HepG2 (cell line): ENCODE measurements around the gene PSMD1.

Experiments
- BHLHE40 ChIP-seq: IDR thresholded peaks from 2 replicates; pipeline ENCODE4 v1.6.1; 2011; ENCODE audit warnings: low read length, improper control_type of control experiment
- BRCA1 ChIP-seq: sonication (generic); formaldehyde crosslinking; IDR thresholded peaks from 2 replicates; pipeline ENCODE4 v1.4.0; 2020; ENCODE audit warnings: missing genetic modification reagents
- CCAR2 ChIP-seq: fragments of 200-400 bp; formaldehyde crosslinking; optimal IDR thresholded peaks from 2 replicates; pipeline ENCODE3; 2018; ENCODE audit warnings: low read depth, mild to moderate bottlenecking, low read length, moderate library complexity
- ZNF792 ChIP-seq: IDR thresholded peaks from 2 replicates; pipeline ENCODE4 v1.6.1; 2016
- ZNF850 ChIP-seq: sonication (generic); formaldehyde crosslinking; conservative IDR thresholded peaks from 2 replicates; pipeline ENCODE4 v1.9.0; 2021; ENCODE audit warnings: mild to moderate bottlenecking, missing genetic modification reagents
- TF ChIP-seq, protein P1 (sequence below): sonication (generic); formaldehyde crosslinking; IDR thresholded peaks from 2 replicates; pipeline ENCODE4 v1.9.0; 2022; ENCODE audit warnings: missing genetic modification reagents, mild to moderate bottlenecking, borderline replicate concordance

DNA sequence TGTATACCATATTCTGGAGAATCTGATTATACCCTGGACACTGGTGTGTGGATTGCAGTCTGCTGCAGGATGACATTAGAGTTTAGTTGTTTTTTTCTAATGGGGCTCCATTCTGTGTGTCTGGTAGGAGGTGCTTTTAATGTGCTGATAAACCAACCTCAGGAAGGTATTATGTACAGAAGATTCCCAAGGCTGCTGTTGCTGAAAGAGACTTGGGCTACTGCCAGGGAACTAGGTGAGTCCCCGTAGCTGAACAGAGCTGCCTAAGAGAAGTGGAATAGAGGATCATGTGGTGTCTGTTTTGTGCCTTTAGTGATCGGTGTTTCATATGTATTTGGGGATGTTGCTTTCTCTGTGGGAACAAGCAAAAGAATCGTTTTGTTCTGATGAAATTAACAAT is 44.2 kb upstream of the PSMD1 start:
- TF ChIP-seq, protein P1, sequence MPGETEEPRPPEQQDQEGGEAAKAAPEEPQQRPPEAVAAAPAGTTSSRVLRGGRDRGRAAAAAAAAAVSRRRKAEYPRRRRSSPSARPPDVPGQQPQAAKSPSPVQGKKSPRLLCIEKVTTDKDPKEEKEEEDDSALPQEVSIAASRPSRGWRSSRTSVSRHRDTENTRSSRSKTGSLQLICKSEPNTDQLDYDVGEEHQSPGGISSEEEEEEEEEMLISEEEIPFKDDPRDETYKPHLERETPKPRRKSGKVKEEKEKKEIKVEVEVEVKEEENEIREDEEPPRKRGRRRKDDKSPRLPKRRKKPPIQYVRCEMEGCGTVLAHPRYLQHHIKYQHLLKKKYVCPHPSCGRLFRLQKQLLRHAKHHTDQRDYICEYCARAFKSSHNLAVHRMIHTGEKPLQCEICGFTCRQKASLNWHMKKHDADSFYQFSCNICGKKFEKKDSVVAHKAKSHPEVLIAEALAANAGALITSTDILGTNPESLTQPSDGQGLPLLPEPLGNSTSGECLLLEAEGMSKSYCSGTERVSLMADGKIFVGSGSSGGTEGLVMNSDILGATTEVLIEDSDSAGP, result no peak
- no peak for TF ChIP-seq ZNF850 (CRISPR knock-in tag)
- no peak for TF ChIP-seq CCAR2
- TF ChIP-seq BRCA1 (CRISPR knock-in tag), result no peak
- TF ChIP-seq ZNF792 (CRISPR knock-in tag), result no peak
- TF ChIP-seq BHLHE40, result no peak
